Kidney tubule cell (primary cell): ENCODE data around the gene RXRA.

ENCODE experiments used
- DNase-seq: peaks from one replicate; pipeline ENCODE4 v3.0.0-alpha.2; 2018; ENCODE audit warnings: low spot score

The RXRA gene

DNA sequence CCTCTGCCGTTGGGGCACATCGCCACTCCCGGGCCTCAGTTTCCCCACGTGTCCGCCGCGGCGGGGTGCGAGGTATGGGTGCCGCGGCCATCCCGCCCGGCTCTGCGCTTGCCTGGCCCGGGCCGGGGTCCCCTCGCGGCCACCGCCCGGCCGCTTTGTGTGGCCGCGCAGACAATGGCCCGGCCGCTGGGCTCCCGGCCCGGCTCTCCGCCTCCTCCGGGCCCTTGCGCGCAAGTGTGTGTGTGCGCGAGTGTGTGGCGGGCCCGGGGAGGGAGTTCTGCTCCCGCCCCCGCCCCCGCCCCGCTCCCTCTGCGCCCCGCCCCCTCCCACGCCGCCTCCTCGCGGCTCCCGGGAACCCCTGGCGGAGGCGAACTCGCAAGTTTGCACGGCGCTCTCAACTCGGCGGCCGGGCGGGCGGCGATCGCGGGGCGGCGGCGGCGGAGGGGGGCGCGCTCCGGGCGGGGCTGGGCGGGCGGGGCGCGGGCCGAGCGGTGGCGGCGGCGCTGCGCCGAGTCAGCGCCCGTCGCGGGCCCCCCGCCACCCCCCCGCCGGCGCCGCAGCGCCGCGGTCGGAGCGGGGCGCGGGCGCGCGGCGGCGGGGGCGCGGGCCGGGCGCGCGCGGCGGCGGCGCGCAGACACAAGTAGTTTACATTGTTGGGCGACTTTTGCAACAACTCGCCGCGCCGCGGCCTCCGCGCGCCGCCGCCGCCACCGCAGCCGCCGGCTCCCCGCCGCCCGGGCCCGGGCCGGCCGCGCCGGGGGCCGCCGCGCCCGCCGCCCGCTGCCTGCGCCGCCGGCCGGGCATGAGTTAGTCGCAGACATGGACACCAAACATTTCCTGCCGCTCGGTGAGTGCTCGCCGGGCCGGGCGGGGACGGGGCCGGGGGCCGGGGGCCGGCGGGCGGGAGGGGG lies at the start of gene RXRA:
Gene RXRA, plus strand, starts transcription at position 643 of the 911 bp plus-strand sequence. Its CDS starts 177 bp downstream, at position 820.
- DNase-seq: peak; percentile 88

DNA sequence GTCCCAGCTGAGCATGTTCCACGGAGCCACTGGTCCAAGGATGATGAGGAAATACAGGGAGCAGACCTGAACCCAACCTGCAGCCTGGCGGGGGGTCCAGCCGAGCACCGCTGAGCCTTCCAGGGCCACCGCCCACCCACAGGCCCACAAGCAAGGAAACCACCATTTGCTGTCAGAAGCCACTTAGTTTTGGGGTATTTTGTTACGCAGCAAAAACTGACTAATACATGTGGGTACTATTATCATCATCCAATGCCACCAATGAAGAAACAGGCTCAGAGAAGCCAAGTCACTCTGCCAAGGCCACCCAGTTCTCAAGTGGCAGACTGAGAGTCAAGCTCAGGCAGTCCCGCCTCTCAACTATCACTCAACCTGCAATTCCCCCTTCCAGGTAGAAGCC lies 48.0 kb upstream of the RXRA start:
- DNase-seq: no peak

- DNase-seq: no peak
Observed at GRCh38 chr9:134278974-134279640, 47.1 kb upstream of the RXRA start.

DNA sequence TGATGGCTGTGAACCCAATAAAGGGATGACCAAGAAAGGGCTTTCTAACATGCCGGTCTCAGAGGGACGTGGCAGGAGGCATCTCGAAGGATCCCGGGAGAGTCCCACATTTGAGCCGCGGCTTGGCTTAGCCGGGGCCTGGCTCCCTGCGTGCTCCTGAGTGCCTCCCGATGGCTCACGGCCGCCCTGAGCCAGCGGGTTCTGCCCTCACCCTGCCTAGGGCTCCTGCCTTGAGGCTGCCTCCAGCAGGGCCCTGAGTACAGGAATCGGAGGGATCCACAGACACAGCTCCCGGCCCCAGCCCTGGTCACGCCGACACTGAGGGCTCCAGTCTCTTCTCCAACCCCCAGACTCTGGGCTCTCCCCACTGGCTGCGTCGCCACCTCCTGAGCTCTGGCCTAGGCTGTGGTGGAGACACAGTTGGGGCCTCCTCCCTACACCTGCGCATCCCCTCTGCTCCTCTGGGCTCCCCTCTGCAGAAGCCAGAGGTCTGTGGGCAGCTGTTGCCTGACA lies 44.1 kb upstream of the RXRA start:
- DNase-seq: no peak

- no peak for DNase-seq
Observed at GRCh38 chr9:134283111-134283515, 43.1 kb upstream of the RXRA start.

GRCh38 chr9:134283692-134284265 lies 42.5 kb upstream of the RXRA start:
- no peak for DNase-seq

DNA sequence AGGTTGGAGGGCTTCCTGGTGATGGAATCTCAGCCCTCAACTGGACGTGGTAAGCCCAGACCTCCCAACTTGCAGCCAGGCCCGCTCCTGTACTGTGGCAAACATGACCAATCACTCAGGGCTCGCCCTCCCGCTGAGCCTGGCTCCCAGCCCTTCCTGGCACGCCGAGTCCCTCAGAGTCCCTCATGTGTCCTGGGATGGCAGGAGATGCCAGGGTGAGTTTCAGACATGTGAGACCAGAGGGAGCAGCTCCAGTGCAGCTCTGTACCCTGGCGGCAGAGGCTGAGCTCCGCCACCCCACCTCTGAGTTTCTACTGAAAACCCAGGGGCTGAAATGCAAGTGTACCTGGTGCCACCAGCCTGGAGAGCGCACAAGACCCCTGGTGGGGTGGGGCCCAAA lies 42.0 kb upstream of the RXRA start:
- DNase-seq: no peak

GRCh38 chr9:134284741-134285140 lies 41.5 kb upstream of the RXRA start:
- DNase-seq: no peak

DNA sequence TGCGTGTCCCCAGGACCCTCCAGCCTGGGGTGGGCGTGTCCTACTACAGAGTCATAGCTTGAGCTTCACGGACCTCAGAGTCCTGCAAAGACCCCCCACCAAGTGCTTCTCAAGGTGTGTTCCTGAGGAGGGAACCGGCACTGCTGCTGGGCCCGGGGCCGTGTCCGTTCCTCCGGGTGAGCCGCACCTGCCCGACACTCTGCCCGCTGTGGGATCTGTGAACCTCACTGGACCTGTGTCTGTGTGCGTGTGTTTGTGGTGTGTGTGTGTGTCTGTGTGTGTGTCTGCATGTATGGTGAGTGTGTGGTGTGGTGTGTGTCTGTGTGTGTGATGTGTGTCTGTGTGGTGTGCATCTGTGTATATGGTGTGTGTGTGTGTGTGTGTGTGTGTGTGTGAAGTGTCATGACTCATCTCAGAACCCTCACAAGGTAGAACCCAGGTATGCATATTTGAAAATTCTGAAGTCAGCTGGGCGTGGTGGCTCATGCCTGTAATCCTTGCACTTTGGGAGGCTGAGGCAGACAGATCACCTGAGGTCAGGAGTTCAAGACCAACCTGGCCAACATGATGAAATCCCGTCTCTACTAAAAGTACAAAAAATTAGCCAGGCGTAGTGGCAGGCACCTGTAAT lies 40.9 kb upstream of the RXRA start:
- peak; percentile 23 for DNase-seq

DNA sequence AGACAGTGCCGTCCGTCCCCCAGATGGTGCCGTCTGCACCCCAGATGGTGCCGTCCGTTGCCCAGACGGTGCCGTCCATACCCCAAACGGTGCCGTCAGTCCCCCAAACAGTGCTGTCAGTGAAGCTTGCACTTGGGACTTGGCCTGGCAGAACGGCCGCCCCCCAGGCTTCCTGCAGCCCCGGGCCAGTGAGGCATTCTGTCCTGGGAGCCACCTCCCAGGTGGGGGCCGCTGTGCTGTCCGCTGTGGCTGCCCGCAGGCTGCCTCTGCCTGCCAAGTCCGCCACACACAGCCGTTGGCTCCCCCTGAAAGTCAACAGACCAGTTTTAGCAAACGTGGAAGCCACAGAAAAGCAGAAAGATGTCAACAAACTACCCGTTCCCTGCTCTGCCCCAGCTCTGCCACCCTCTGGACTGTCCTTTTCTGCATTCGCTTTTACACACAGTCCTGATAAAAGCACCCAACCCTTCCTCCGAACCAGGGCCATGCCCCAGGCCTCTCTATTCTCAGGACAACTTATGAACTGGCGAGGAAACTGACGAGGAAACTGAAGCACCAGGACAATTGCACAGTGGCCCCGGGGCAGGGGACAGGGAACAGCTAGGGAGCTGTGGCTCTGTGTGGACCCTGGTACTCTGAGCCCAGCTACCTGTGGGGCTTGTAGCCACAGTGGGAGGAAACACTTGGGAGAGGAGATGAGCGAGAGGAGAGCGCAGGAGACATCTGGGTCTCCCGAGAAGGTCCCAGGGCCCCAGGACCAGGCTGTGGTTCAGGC lies 39.6 kb upstream of the RXRA start:
- DNase-seq: no peak

- no peak for DNase-seq
Observed at GRCh38 chr9:134287591-134288491, 38.4 kb upstream of the RXRA start.

- no peak for DNase-seq
Observed at GRCh38 chr9:134288746-134289145, 37.5 kb upstream of the RXRA start.

GRCh38 chr9:134289241-134289875 lies 36.9 kb upstream of the RXRA start:
- no peak for DNase-seq

GRCh38 chr9:134290603-134291451 lies 35.4 kb upstream of the RXRA start:
- DNase-seq: no peak

GRCh38 chr9:134291452-134291881 lies 34.8 kb upstream of the RXRA start:
- DNase-seq: no peak

DNA sequence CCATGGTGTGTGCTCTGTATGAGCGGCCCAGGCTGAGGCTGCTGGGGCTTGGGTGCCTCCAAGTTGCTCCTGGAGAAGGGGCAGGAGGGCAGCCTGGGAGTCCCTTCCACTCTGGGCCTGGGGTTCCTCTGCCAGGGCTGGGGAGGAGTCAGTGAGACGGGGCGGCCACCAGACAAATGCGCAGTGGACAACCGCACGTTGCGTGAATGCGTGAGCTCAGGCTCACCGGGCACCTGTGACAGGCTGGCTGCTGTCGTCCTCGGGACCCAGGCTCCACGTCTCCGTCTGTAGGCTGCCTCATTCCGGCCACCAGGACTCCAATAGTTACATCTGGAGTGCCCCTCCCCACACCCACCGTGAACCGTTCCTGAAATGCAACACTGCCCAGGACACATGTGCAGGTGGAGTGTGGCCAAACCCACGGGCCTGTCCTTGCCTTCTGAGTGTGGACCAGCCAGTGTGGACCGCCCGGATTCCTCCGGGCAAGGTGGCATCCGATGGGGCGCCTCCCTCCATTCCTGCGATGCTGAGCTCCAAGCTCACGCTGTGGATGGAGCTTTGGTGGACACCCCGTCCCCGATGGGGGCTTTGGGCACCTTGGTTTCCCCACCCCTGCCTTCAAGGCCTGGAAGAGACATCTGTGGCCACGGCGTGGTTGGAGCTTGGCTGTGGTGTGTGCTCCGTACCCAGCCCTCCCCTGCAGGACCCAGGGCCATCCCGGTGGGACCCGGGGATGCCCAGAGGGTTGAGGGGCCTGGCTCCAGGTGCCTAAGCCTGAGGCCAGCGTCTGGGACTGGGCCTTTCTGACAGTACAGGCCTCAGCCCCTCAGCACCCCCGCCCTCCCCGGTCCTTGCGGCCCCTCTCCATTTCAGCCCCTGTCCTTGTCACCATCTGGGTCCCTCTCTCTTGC lies 34.0 kb upstream of the RXRA start:
- DNase-seq: no peak

DNA sequence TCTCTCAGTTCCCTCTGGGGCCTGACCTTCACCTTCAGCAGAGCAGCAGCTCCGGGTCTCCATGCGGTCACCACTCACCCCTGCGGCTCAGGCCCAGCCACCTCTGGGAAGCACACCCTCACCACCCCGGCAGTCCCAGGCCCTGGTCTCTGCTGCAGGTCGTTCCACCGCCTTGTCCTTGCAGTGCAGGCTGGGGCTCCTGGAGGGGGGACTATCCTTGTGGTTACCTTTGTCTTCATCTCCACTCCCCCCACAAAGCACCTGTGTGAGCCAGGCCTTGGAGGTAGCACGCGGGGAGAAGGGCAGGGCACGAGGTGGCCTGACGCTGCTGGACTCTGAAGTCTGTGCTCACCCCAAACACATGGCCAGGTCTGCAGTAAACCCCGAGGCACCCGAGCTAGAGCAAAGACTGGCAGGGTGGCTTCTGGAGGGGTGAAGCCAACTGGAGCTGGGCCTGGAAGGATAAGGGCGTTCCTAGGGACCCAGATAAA lies 33.2 kb upstream of the RXRA start:
- no peak for DNase-seq
